HT1080 (cell line): ENCODE measurements around the gene PRDM16. TPM values are rescaled to one million over a fixed set of nuclear protein-coding genes. Genes with fewer than 3 reads are reported as not detected.

Source experiments
- DNase-seq: peaks from one replicate; pipeline ENCODE4 v3.0.0-alpha.2; 2015; ENCODE audit warnings: low read depth
- total RNA-seq: library from RNA; depleted of rRNA; stranded (reverse); fragments of >200 nt; shearing (Covaris generic); gene quantifications from 2 replicates; pipeline ENCODE4 v1.2.3, GENCODE V29; 2014

Gene PRDM16
- total RNA-seq, 1 experiment from 2014 or later, result not detected

DNA sequence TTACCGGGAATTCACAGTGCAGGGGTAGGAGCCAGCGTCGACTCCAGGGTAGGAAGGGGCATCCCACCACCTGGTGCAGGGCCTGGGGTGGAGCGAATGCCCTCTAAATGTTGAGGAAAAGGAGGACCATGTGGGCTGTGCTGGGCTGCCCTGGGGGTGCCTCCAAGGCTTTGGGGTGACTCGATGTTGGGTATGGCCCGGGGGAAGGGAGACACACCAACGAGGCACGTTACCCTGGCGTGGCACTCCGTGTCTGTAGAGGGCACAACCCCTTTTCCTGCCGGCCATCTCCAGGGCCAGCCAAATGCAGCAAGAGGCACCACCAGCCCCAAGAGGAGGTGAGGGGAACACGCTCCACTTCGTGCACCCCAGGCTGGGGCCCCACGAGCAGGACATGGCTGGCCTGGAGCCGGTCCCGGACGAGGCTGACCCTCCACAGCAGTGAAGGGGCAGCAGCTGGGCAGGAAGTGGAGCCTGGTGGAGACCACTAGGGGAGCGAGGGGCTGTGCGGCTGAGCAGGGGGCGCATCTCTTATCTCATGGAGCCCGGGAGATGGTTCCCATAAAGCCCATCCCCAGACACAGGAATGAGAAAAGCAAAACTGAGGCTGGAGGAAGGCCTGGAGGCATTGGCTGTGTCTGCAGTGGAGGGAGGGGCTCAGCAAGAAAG is 36.5 kb upstream of the PRDM16 start:
- no peak for DNase-seq

DNA sequence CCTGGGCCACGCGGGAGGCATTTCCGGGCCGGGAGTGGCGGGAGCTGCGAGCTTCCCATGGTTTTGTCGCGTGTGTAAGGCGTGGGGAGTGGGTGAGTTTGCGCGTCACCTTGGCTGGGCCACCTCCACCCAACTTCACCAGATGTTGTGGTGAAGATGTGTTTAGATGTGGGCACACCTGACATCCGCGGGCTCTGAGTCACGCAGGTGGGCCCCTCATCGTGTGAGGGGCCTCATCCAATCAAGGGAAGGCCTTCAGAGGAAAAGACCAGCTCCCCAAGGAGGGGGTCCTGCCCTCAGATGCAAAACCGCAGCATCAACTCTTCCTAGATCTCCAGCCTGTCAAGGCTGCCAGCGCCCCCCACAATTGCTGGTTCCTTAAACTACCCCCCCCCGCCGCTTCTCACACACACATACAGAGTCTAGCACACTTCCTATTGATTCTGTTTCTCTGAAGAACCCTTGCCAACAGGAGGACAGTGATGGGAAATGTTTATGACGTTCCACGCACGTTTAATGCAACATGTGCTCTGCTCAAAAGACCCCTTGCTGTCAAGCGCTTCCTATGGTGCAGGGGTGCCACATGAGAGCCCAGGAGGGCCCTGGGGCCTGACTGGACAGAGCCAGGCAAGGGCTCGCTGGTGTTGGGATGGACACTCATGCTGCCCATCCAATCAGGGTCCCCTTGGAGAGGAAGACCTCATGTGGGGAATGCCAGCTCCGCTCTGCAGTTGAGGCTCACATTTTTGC is 35.8 kb upstream of the PRDM16 start:
- DNase-seq, result no peak

DNA sequence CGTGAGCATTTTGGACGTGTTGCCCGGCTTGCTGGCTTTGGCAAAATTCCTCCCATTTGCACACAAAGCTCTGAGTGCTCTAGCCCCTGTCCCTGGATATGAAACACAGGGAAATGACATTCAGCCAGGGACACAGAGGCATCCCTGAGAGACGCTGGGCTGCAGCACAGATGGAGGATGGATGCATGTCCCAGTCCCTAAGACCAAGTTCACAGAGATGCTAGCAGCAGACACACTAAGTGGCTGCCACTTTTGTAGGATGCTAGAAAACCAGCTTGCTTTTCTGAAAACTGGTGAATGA is 35.3 kb upstream of the PRDM16 start:
- DNase-seq, result no peak

DNA sequence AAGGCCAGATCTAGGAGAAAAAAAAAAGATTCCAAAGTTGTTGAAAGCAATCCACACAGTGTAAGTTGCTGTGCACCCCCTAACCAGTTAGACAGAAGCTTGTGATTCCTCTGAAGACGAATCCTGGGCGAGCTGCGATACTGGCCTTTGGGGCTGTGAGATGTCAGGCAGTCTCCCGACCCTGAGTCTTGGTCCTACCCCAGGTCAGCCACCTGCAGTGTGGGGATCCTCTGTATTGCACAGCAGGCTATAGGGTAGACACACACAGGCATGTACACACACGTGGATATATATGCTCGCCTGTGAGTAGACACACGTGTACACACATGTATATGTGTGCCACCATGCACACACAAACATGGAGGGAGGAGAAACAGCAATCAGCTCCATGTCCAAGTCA is 34.8 kb upstream of the PRDM16 start:
- no peak for DNase-seq

DNA sequence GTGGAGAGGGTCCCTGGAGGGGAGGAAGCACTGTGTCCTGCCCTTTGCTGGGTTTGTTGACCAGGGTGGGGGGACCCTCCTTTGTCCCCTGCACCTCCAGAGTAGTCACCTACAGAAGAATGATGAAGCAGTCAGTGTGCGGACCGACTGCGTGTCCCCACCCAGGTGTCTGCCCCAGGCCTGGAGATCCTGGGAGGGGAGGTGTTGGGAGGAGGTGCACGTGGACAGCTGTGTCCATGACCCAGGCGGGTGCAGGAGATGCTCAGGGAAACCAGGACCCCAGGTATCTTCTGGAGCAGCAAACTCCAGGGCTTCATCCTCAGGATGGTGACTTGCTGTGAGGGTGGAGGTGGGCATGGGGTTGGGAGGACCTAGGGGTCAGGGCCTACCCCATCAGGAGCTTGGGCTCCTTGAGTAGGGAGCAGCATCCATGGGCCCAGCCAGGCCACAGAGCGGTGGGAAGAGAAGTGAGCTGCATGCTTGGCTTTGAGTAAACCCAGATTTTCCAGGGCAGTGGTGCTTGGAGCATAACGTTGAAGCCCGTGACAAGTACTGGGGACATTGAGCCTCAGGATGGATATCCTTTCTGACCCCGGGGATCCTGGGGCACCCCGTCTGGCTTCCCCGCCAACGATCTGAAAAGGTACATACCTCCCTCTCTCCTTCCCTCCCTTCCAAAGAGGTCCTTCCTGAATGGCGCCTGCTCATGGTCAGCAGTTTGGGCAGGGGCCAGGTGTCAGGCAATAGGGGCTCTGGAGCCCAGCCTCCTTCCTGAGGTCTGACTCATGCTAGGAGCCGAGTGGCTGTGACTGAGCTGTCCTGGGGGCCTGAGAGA is 34.1 kb upstream of the PRDM16 start:
- DNase-seq, result no peak

DNA sequence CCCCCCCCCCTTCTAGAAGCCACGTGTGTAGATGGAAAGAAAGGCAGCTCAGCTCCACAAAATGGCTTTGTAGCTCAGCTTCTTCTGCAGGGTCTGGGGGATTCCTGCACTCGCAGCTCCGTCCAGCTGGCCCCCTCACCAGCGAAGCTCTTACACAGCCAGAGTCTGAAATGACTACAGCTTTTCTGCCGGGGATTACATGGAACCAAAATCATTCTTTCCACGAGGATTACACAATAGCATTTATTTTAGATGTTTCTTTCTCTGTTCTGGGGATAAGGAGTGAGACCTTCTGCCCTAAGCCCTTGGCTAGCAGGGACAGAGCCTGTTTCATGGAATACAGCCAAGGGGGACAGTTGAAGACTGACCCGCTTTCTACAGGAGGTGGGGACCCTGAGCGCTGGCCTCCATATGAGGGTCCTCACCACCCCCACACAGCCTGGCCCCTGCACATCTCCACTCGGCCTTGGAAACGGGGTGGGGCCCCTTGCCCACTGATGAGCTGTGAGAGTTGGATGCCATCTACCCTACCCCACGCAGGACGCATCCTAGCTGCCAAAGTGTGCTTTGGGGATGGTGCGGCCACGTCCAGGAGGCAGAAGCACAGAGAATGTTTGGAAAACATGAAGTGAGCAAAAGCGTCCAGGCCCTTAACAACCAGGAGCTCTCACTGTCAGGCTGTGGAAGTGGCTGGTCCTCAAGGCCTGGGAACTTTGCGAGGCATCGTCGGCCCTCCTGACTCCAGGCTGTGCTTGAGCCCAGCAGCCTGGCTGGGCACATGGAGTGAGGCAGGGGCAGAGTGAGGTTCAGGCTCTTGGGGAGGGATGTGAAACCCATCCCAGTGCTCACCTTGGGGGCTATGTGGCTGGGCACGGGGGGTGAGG is 33.2 kb upstream of the PRDM16 start:
- no peak for DNase-seq

DNA sequence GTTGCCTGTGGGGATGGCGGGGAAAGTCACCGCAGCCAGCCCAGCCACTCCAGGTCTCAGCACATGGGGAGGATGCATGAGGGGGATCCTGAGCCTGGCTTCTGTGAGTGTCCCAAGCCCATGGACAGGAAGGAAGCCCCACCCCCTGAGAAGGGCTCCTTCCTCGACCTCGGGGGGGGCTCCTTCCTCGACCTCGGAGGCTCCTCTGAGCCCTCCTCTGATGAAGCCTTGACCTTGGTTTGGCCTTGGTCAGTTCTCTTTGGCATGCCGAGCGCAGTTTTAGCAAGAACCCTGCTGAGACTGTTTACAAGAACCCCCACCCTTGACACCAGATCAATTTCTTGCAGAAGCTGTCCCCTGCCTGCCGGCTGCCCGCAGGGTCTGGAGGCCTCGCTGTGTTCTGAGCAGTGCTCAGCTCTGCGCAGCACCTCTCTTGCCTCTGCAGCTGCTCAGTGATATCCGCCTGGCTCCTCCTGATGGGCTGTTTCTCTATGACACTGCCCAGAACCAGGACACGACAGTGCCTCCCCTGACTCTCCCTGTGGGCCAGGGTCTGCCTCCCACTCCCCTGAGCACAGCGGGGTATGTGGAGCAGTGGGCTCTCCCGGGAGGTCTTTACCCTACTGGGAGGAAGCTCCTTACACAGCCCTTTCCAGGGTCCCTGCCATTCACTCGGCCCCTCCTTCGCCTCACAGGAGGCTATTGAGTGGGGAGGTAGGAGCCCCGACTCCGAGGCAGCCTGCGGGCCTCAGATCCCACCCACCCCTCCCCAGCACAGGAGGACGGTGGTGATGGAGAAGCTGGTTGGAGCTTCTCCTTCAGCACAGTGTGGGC is 32.3 kb upstream of the PRDM16 start:
- DNase-seq, result no peak

DNA sequence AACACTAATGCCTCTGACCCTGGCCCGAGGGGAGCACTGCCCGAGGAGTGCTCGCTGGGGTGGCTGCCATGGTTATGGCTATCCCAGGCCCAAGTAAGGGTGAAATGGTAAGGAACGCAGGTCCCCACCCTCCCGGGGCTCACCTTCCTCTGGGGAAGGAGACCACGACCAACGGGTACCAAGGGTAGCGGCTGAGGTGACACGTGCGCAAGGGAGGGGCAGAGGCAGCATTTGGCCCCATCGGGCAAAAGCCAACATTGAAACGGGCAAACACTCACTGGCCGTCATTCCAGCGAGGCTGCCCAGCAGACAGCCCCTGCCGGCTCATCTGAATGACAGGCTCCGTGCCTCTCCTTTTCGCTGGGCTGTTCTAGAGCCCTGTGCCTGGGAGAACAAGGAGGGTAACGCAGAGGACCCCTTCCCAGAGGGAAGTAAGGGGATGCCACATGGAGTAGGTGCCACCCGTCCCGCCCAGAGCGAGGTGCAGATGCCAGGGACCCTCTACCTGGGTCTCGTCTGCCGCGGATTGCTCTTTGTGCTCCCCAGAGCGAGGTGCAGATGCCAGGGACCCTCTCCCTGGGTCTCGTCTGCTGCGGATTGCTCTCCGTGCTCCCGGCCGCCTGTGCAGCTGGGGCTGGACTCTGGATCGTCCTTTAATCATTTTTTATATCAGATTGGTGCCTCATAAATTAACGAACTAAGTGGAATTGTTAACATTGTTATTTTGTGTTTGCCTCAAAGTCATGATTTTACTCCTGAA is 31.5 kb upstream of the PRDM16 start:
- no peak for DNase-seq

DNA sequence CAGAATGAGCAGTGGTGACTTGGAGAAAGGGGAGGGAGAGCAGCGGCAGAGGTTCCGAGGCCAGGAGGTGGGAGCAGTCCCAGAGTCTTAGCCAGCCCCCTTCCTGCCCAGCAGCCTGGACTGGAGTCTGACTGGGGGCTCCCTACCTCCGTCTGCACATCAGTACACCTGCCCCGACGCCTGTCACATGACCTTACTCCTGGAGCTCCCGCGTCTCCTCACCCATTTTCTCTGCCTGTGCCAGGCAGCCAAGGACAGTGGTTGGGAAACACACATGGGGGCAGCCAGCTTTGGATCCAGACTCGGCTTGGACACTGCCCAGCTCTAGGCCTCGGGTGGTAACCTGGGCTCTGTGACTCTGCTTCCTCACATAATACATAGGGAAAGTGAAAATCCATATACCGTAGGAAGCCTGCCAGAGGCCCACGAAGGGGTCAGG is 30.9 kb upstream of the PRDM16 start:
- no peak for DNase-seq

DNA sequence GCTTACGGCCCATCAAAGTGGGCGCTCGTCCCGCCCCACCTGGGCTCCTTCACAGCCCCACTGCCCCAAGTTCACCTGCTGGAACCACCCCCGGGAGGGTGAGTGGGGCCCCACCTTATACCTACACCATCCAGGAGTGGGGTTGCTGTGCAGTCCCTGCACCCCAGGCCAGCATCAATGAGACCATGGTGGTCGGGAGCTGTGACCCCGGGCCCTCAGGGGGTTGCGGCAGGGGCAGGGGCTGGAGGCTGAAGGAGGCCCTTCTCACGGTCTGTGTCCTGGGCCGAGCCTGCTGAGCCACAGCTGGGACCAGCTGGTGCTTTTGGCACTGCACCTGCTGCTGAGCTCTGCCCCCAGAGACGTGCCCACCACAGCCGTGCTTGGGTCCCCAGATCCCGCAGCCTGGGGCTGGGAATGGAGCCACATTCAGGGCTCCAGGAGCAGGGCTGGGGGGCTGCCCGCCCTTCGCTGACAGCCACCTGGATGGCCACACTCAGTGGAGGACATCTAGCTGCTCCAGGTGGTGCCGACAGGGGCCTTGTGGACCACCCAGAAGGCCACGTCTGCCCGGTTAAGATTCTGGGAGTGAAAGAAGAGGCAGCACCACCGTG is 30.3 kb upstream of the PRDM16 start:
- no peak for DNase-seq

DNA sequence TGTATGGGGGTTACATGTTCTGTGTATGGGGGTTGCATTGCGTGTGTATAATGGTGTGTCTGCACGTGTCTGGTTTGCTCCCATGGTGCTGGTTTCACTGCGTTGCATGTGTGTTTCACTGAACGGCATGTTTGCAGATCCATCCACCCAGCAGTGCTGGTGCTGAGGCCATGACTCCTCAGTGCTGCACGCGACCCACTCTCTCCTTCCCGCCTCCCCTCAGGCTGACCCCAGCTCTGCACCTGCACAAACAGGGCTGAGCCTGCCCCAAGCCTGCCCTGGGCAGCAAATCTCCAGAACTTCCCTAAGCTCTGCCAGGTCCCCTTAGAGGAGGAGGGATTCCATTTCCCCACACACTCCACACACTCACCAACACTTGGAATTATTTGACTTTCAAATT is 29.0 kb upstream of the PRDM16 start:
- DNase-seq, result no peak

DNA sequence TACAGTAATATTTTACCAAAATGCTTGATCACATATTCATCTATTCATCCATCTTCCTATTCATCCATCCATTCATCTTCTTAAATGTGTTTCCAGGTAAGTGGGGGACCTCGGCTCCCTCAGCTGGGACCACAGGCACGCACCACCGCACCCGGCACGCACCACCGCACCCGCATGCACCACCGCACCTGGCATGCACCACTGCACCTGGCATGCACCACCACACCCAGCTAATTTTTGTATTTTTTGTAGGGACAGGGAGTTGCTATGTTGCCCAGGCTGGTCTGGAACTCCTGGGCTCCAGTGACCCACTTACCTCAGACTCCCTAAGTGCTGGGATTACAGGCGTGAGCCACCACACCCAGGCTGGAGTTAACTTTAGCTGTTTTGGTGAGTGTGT is 26.5 kb upstream of the PRDM16 start:
- no peak for DNase-seq

DNA sequence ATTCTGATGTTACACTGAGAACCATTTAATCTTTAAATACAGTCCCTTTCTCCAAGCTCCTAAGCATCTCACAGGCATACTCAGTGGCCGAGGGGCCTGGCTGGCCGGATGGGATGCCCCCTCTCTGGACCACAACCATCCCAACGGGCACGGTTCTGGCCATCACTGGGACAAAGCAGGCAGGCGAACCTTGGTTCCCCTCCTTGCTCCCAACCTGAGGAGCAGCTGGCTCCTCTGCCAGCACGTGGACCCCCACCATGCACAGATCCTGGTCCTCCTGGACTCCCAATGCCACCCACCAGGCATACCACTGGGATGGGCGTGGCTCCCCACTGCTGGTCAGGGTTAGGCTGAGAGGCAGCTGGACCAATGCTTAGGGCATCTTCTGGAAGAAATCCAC is 19.8 kb upstream of the PRDM16 start:
- no peak for DNase-seq

DNA sequence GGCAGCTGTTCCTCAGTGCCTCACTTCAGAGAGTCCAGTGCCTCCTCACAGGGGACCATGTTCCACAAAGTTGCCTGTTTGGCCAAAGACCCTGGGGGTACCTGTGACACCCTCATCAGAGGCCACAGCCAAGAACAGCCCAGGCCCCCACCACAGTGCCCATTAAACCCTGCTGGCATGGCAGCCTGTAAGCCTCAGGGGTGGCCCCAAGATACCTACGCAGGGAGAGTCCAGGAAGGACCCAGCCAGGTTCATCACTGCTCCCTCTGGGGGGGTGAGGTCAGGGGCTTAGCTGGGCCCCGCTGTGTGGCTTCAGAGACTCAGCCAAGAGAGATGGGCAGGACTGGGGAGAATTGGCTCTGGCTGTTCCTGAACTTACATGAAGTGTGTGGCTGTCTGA is 19.1 kb upstream of the PRDM16 start:
- DNase-seq, result no peak

DNA sequence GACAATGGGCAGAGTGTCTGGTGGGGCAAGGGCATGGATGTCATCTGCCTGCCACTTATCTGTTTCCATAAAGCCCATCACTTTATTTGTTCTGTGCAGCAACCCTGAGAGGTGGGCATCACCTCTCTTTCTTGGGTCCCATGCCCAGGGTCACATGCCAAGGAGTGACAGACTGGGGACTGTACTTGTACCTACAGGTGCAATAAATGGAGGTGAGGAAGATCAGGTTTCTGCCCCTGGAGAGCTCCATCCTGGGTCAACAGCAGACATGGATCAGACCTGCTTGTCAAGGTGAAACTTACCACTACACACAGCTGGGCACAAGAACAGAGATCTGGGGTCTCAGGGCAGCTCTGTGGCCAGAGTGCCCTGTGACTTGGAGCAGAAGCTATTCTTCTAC is 18.4 kb upstream of the PRDM16 start:
- no peak for DNase-seq

DNA sequence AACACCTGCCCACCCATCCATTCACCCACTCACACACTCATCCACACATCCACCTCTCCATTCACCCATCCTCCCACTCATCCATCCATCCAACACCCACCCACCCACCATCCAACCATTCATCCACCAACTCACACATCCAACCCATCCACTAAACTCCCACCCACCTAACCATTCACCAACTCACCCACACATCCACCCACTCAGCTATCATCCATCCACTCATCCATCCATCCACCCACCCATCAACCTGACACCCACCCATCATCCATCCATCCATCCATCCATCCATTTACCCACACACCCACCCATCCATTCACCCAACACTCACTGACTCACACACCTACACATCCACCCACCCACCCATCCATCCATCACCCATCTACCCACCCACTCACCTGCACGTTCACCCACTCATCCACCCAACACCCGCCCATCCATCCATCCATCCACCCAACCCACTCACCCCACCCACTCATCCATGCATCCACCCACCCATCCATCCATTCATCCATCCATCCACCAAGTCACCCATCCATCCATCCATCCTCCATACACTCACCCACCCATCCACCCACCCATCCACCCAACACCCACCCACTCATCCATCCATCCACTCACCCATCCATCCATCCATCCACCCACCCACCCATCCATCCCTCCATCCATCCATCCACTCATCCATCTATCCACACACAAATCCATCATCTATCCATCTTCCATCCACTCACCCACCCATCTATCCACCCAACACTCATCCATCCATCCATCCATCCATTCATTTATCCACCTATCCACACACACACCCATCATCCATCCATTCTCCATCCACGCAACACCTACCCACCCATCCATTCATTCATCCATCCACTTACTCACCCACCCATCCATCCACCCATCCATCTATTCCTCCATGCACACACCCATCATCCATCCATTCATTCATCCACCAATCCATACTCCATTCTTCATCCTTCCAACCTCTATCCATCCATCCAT is 17.4 kb upstream of the PRDM16 start:
- DNase-seq, result no peak

DNA sequence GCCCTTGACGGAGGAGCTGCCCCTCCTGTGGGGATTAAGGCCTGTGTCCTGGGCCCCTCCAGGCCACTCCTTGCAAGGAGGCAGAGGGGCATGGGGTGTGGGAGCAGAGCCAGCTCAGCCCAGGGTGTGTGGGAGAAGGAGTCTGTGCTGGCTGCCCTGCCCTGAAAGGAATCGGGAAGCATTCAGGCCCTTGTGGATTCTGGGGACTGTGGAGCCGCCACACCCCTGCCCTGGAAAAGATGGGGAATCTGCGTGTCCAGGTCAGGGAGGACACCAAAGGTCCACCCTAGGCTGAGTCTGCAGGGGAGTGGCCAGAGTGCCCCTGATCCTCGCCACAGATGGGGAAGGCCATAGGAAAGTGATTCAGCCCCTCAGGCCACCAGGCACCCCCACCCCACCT is 16.5 kb upstream of the PRDM16 start:
- no peak for DNase-seq

DNA sequence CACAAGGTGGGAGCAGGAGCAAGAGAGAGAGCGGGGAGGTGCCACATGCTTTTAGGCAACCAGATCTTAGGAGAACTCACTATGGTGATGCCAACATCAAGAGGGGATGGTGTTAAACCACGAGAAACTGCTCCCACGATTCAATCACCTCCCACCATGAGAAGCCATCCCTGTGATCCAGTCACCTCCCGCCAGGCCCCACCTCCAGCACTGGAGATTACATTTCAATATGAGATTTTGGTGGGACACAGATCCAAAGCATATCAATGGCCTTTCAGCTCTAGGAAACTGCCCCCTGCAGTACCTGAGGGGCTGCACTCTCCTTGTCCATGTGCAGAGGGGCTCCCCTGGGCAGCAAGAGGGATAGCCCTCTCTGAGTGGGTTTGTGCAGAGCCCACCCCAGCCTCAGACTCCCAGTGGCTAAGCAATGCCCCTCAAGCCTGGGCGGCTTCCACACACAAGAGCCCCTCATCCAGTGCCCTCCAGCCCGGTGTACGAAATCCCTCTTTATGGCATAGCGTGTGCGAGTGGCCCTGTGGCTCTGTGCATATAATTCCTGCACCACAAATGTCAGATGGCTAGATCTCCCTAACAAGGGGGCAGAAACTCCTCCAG is 15.5 kb upstream of the PRDM16 start:
- DNase-seq, result no peak
